ENCODE measurements around the gene S100A9.

Gene S100A9

GRCh38 chr1:153361480-153362109 is 3.9 kb downstream of the S100A9 start:
- no peak for DNase-seq (ENCODE audit: low read depth)

DNA sequence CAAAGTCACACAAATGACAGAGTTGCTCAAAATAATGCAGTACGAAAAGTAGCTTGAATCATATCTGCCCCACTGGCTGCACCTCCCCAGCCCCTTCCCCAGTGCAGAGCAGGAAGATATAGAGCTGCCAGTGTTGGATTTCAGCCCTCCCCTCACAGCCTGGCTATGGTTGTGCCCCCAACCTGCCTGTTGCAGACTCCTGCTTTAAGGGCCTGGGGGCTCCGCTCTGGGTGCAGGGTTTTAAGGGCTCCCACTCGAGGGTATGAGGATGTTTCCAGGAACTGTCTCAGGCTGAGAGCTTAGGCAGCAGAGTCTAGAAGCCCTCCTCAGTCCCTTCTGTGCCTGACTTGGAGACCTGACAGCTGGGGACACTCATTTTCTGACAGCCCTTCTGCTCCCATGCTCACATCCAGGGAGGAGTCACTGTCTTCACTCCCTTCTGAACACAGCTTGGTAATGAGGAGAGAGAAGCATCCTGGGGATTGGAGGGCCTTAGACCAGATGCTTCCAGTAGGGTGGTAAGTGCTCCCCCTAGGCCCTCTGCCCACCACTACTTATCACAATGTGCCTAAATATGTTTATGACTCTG is 4.6 kb downstream of the S100A9 start:
- DNase-seq (ENCODE audit: low read depth): no peak

GRCh38 chr1:153363641-153364040 is 6.0 kb downstream of the S100A9 start:
- DNase-seq (ENCODE audit: low read depth): no peak

GRCh38 chr1:153364156-153364555 is 6.5 kb downstream of the S100A9 start:
- no peak for DNase-seq (ENCODE audit: low read depth)

DNA sequence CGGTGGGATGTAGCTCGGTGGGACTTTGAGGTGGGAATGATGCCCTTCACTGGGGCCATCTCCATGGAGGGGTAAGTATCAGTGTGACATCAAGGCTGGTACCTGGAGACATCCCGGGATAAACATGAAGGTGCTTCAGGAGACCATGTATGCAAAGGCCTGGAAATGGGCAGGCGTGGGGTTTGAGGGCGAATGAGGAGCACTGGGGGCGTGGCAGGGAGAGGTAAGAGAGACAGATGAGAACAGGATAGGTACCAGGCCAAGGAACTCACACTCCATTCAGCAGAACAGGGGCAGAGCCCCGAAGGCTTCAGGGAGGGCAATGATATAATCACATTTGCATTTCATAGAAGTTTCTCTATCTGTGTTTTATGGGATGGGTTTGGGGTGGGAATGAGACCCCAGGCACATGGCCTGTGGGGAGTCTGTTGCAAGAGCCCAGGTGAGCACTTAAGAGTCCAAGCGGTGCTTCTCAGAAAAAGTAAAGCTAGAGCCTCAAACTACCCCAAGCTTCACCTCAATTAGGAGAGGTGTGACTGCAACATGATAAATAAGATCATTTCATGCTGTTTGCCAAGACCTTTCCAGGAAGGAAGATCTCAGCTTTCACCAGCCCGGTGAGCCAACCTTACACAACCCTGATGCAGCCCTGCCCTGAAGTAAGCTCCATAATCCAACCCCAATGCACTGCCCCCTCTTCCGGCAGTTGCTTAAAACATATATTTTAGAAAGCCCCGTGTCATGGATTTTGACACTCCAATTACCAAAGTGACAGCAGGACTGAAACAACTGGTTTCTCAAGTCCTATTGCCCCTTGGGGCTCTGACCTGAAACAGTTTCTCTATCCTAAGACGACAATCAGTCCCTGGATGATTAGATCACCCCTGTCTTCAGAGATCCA is 7.4 kb downstream of the S100A9 start:
- DNase-seq (ENCODE audit: low read depth): no peak

- DNase-seq (ENCODE audit: low read depth): no peak
Observed at GRCh38 chr1:153365696-153366095, 8.0 kb downstream of the S100A9 start.

DNA sequence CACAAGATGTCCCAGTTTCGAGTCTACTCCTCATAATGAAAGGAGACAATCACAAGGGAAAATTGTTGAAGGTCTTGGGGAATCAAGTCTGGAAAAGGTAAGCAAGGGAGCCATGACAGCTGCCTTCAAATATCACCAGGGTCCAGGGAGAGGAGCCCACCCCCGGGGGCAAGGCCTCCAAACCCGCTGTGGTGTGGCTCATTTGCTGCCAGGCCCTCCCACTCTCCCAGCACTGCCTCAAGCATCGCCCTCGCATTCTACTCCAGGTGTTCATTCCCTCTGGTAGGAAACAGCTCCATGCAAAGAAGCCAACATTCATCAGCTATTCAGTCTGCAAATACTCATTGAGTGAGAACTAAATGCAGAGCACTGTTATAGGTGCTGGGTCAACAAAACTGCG is 8.6 kb downstream of the S100A9 start:
- DNase-seq (ENCODE audit: low read depth): no peak

GRCh38 chr1:153367090-153367489 is 9.4 kb downstream of the S100A9 start:
- no peak for DNase-seq (ENCODE audit: low read depth)

DNA sequence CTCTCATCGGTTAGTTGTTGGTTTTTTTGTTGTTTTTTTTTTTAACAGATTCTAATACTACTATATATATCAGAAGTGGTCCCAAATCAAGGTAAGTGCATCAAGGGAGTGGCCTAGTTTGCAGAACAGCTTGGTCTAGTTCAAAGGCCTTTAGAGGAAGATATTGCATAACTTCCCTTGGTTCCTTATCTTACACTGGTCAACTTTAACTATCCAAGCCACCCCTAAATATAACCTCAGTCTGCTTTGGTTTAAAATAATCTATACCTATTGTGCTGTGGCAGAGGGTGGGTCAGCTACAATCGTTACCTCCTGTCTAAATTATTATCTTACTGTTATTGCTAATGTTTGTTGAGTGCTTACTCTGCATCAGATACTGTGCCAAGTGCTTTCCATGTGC is 10.8 kb downstream of the S100A9 start:
- DNase-seq (ENCODE audit: low read depth): no peak

DNA sequence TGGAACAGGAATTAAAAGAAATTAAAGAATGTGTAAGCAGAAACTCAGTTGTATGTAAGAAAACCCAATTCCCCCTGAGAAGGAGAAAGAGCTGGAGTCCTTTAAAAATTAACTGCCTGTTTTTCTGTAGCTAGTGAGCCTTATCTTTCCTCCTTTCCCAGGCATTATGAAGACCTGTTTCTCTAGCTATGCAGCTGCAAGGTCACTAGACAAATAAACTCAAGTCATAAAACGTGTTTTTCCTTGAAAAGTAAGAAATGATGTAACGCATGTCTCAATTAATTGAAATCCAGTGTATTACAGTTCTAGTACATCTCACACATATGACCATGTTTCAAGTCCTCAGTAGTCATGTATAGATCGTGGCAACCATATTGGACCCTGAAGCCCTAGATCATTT is 12.5 kb downstream of the S100A9 start:
- no peak for DNase-seq (ENCODE audit: low read depth)

DNA sequence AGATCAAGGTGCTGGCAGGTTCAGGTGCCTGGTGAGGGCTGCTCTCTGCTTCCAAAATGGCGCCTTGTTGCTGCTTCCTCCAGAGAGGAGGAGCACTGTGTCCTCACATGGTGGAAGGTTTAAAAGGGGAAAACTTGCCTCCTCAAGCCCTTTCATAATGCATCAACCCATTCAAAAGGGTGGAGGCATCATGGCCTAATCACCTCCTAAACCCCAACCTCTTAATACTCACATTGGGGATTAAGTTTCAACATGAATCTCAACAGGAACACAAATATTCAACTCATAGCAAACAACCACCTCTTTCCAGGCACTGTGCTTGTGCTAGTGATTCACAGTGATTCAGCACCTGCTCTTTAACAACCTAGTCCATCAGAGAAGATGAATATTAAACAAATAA is 13.6 kb downstream of the S100A9 start:
- DNase-seq (ENCODE audit: low read depth): no peak

GRCh38 chr1:153372571-153372970 is 14.9 kb downstream of the S100A9 start:
- DNase-seq (ENCODE audit: low read depth): no peak

- DNase-seq (ENCODE audit: low read depth): no peak
Observed at GRCh38 chr1:153374071-153374470, 16.4 kb downstream of the S100A9 start.

- no peak for DNase-seq (ENCODE audit: low read depth)
Observed at GRCh38 chr1:153375511-153375910, 17.9 kb downstream of the S100A9 start, which contains the start of gene S100A12. Gene S100A12, minus strand, starts transcription at chr1:153375621. Its CDS starts 1,029 bp downstream, at chr1:153374592.

DNA sequence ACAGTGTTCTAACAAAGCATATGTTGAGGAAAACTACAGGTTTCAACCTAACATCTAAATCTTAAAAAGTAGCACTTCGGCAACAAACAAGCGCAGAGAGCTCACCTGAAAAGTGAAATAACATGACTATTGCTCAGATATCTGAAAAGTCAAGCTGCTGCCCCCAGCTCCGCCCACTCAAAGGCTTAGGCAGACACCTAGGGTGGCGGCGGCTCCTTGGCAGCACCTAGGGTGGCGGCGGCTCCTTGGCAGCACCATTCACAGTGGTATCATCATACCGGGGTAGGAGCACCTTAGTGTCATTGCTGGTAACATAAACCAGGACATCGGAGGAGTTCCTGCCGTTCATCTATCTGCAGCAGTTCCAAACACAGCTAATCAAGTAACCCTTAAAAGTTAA is 21.9 kb downstream of the S100A9 start:
- no peak for DNase-seq (ENCODE audit: low read depth)

GRCh38 chr1:153380711-153381110 is 23.1 kb downstream of the S100A9 start:
- no peak for DNase-seq (ENCODE audit: low read depth)

DNA sequence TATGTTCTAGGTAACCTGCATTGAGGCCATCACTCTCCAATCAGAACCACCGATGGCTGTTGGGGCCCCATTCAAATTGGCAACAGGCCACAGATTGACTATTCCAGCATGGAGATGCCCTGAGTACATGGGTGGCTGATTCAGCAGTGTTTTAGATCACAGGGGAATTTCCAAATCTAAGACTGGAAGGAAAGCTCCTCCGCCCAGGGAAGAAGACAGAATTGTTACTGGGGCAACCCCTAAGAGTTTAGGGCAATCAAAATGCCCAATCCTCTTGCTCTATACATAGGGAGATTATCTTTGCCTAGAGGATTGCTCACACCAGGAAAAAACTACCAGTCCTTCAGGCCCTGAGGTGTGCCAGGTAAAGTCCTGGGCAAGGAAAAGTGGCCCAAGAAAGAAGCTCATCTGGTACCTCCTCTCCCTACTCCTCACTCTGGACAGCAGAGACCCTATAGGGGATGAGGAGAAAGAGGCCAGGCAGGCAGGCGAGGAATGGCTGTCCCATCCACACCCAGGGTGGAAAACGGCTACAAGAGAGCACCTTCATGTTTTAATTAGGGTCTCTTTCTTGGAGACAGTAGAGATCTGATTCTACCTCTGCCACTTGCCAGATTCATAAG is 27.4 kb downstream of the S100A9 start:
- no peak for DNase-seq (ENCODE audit: low read depth)

DNA sequence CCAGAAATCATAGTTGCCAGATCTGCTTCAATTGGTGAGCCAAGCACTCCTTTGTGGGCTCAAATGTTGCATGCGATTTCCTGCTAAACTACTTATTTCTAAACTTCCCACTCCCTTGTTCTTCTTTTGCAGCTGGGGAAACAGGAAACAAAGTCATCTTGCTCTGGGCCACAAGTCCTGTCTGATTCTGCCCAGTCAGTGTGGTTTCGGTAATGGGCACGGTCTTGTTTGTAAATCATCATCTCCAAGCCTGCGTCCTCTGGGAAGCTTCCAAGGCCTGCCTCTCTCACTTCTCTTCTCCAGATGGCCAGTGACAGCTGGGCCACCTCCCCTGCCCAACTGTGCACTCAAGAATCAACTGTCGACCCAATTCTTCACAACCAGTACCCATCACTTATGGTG is 28.8 kb downstream of the S100A9 start:
- no peak for DNase-seq (ENCODE audit: low read depth)

GRCh38 chr1:153387001-153387400 is 29.3 kb downstream of the S100A9 start:
- no peak for DNase-seq (ENCODE audit: low read depth)

- no peak for DNase-seq (ENCODE audit: low read depth)
Observed at GRCh38 chr1:153387785-153388184, 30.1 kb downstream of the S100A9 start.

- DNase-seq (ENCODE audit: low read depth): no peak
Observed at GRCh38 chr1:153389401-153389800, 31.7 kb downstream of the S100A9 start.

All from activated T-cell treated with anti-CD3 and anti-CD28 coated beads for 24 hours (primary cell).